ENCODE measurements around the gene LIPH. TPM values are rescaled to one million over a fixed set of nuclear protein-coding genes. Genes with fewer than 3 reads are reported as not detected.
A peak's percentile ranks its signal among the peaks of the same experiment; 100 is the strongest.

LIPH gene
- total RNA-seq, 1 donor = not detected

GRCh38 chr3:185465471-185465870 is 86.9 kb downstream of the LIPH start:
- no peak overlapping the region for H3K4me2 ChIP-seq (ENCODE audit: insufficient read depth, low read length)

GRCh38 chr3:185460719-185461350 is 91.6 kb downstream of the LIPH start:
- Histone ChIP-seq H4K20me1 (ENCODE audit: insufficient read depth, low read length) (no peaks in the 10 kb centered on the region), H3K79me2 (ENCODE audit: insufficient read depth, low read length) (no peaks in the 10 kb centered on the region), H3K4me2 (ENCODE audit: insufficient read depth, low read length) (no peak overlapping the region), H2AFZ (ENCODE audit: low read length) (no peak overlapping the region), H3K4me3 (ENCODE audit: insufficient read depth, low read length) (no peak overlapping the region), H3K27ac (ENCODE audit: low read depth, low read length) (no peak overlapping the region), H3K36me3 (ENCODE audit: insufficient read depth, low read length) (no peaks in the 10 kb centered on the region), H3K27me3 (ENCODE audit: insufficient read depth, low read length) (no peaks in the 10 kb centered on the region), H3K4me1 (ENCODE audit: insufficient read depth, low read length) (no peaks in the 10 kb centered on the region), H3K9me3 (ENCODE audit: low read depth, low read length) (no peaks in the 10 kb centered on the region)
- TF ChIP-seq CTCF (IDR thresholded peaks at IDR 0.05; ENCODE audit: extremely low read depth, low read depth, low read length) = peak; percentile 57
- DNase-seq (ENCODE audit: insufficient read length, low spot score, missing footprints) = peak; percentile 46

More at GRCh38 chr3:185465471-185465870, 86.9 kb downstream of the LIPH start:
- Histone ChIP-seq H3K27me3 (ENCODE audit: insufficient read depth, low read length) (no peaks in the 10 kb centered on the region), H3K4me3 (ENCODE audit: insufficient read depth, low read length) (no peak overlapping the region), H2AFZ (ENCODE audit: low read length) (no peak overlapping the region), H4K20me1 (ENCODE audit: insufficient read depth, low read length) (no peaks in the 10 kb centered on the region), H3K36me3 (ENCODE audit: insufficient read depth, low read length) (no peaks in the 10 kb centered on the region), H3K4me1 (ENCODE audit: insufficient read depth, low read length) (no peaks in the 10 kb centered on the region), H3K79me2 (ENCODE audit: insufficient read depth, low read length) (no peaks in the 10 kb centered on the region), H3K27ac (ENCODE audit: low read depth, low read length) (no peak overlapping the region), H3K9me3 (ENCODE audit: low read depth, low read length) (no peaks in the 10 kb centered on the region)
- DNase-seq (ENCODE audit: insufficient read length, low spot score, missing footprints) = no peak
- TF ChIP-seq CTCF (IDR thresholded peaks at IDR 0.05; ENCODE audit: extremely low read depth, low read depth, low read length) = no peak

- Histone ChIP-seq H3K4me3 (ENCODE audit: insufficient read depth, low read length) (no peak overlapping the region), H3K27me3 (ENCODE audit: insufficient read depth, low read length) (no peaks in the 10 kb centered on the region), H4K20me1 (ENCODE audit: insufficient read depth, low read length) (no peaks in the 10 kb centered on the region), H2AFZ (ENCODE audit: low read length) (no peak overlapping the region), H3K27ac (ENCODE audit: low read depth, low read length) (no peak overlapping the region), H3K36me3 (ENCODE audit: insufficient read depth, low read length) (no peaks in the 10 kb centered on the region), H3K9me3 (ENCODE audit: low read depth, low read length) (no peaks in the 10 kb centered on the region), H3K4me2 (ENCODE audit: insufficient read depth, low read length) (no peak overlapping the region), H3K4me1 (ENCODE audit: insufficient read depth, low read length) (no peaks in the 10 kb centered on the region), H3K79me2 (ENCODE audit: insufficient read depth, low read length) (no peaks in the 10 kb centered on the region)
- no peak for TF ChIP-seq CTCF (IDR thresholded peaks at IDR 0.05; ENCODE audit: extremely low read depth, low read depth, low read length)
- DNase-seq (ENCODE audit: insufficient read length, low spot score, missing footprints) = no peak
Observed at GRCh38 chr3:185460309-185460708, 92.1 kb downstream of the LIPH start.

- no peaks in the 10 kb centered on the region for H3K79me2 ChIP-seq (ENCODE audit: insufficient read depth, low read length)
- no peaks in the 10 kb centered on the region for H4K20me1 ChIP-seq (ENCODE audit: insufficient read depth, low read length)
- no peak for DNase-seq (ENCODE audit: insufficient read length, low spot score, missing footprints)
- no peaks in the 10 kb centered on the region for H3K4me1 ChIP-seq (ENCODE audit: insufficient read depth, low read length)
- no peak overlapping the region for H3K4me3 ChIP-seq (ENCODE audit: insufficient read depth, low read length)
- H3K27ac ChIP-seq (ENCODE audit: low read depth, low read length) = no peak overlapping the region
- H3K4me2 ChIP-seq (ENCODE audit: insufficient read depth, low read length) = no peak overlapping the region
- TF ChIP-seq CTCF (IDR thresholded peaks at IDR 0.05; ENCODE audit: extremely low read depth, low read depth, low read length) = no peak
- H3K27me3 ChIP-seq (ENCODE audit: insufficient read depth, low read length) = no peaks in the 10 kb centered on the region
- H2AFZ ChIP-seq (ENCODE audit: low read length) = no peak overlapping the region
- H3K9me3 ChIP-seq (ENCODE audit: low read depth, low read length) = no peaks in the 10 kb centered on the region
- H3K36me3 ChIP-seq (ENCODE audit: insufficient read depth, low read length) = no peaks in the 10 kb centered on the region
Observed at GRCh38 chr3:185457376-185457775, 95.0 kb downstream of the LIPH start.

Other genes starting within 250 kb of the LIPH start
- 16.3 and 20.9 TPM in 2 replicates for gene MAP3K13, start 189.5 kb downstream of the LIPH start, total RNA-seq
- gene TMEM41A, start 53.6 kb downstream of the LIPH start, total RNA-seq = 10.5 and 11.8 TPM in 2 replicates
- gene SENP2, start 33.7 kb upstream of the LIPH start, total RNA-seq = 24.6 and 27.7 TPM in 2 replicates